CD4-positive, CD25-positive, alpha-beta regulatory T cell (primary cell): ENCODE data around the gene SHLD3. TPM values are rescaled to one million over a fixed set of nuclear protein-coding genes. Genes with fewer than 3 reads are reported as not detected.
A peak's percentile ranks its signal among the peaks of the same experiment; 100 is the strongest.
"Not testable (repeated sequence)": the region's sequence is repeated elsewhere in the genome, so short reads cannot be mapped to it uniquely, and the experiment has no call there.

Experiments used
- ATAC-seq, 2 donors: fragments of 150-1000 bp; cut with Tn5 transposase; one replicate each; pipeline ENCODE4 v1.10.0; 2021; ENCODE audit warnings: low read depth in 2 of 2, moderate number of reproducible peaks in 2 of 2, moderate library complexity in 1 of 2
- DNase-seq, 3 donors: peaks; one replicate each; pipeline versions ENCODE4 v3.0.0 to v3.0.0-alpha.2; 2012 to 2022; ENCODE audit warnings: mixed read lengths in 1 of 3
- H3K27ac ChIP-seq: one replicate; pipeline ENCODE4 v1.7.0; 2013; ENCODE audit warnings: mild to moderate bottlenecking, low read length; ENCODE audit not compliant: insufficient read depth, poor library complexity, severe bottlenecking
- H3K27me3 ChIP-seq: one replicate; pipeline ENCODE4 v1.7.0; 2013; ENCODE audit warnings: low read length; ENCODE audit not compliant: control insufficient read depth, insufficient read depth
- H3K36me3 ChIP-seq: one replicate; pipeline ENCODE4 v1.7.0; 2013; ENCODE audit warnings: mild to moderate bottlenecking, low read length, moderate library complexity; ENCODE audit not compliant: control insufficient read depth, insufficient read depth
- H3K4me1 ChIP-seq: 2 replicates; pipeline ENCODE4 v1.7.0; 2013; ENCODE audit warnings: mild to moderate bottlenecking, low read length; ENCODE audit not compliant: insufficient read depth, control insufficient read depth, poor library complexity, severe bottlenecking
- H3K4me3 ChIP-seq: one replicate; pipeline ENCODE4 v1.7.0; 2013; ENCODE audit warnings: low read depth, mild to moderate bottlenecking, low read length, moderate library complexity
- H3K9me3 ChIP-seq, 2 experiments: 1 replicate in 1 of 2; 2 replicates in 1 of 2; pipeline ENCODE4 v1.7.0; 2013; ENCODE audit warnings: low read length in 2 of 2, mild to moderate bottlenecking in 1 of 2, moderate library complexity in 1 of 2; ENCODE audit not compliant: control insufficient read depth in 2 of 2
- H3K27ac Mint-ChIP-seq, 3 donors: one replicate each; pipeline ENCODE4 v1.8.0; 2020 to 2022; ENCODE audit warnings: mild to moderate bottlenecking in 3 of 3, mixed read lengths in 3 of 3, moderate library complexity in 2 of 3
- H3K27me3 Mint-ChIP-seq: one replicate; pipeline ENCODE4 v1.8.0; 2022; ENCODE audit warnings: mild to moderate bottlenecking, mixed read lengths
- H3K36me3 Mint-ChIP-seq: one replicate; pipeline ENCODE4 v1.8.0; 2020; ENCODE audit warnings: mixed read lengths
- H3K4me1 Mint-ChIP-seq, 4 donors: one replicate each; pipeline ENCODE4 v1.8.0; 2020 to 2022; ENCODE audit warnings: mixed read lengths in 4 of 4, mild to moderate bottlenecking in 1 of 4
- H3K4me3 Mint-ChIP-seq, 4 donors: one replicate each; pipeline ENCODE4 v1.8.0; 2020 to 2022; ENCODE audit warnings: mild to moderate bottlenecking in 4 of 4, mixed read lengths in 4 of 4, moderate library complexity in 3 of 4
- H3K9me3 Mint-ChIP-seq, 7 donors: one replicate each; pipeline ENCODE4 v1.8.0; 2020 to 2022; ENCODE audit warnings: mixed read lengths in 7 of 7, mild to moderate bottlenecking in 3 of 7, moderate library complexity in 2 of 7
- polyA plus RNA-seq, 4 donors: library from polyadenylated mRNA; unstranded; fragments of 300-500 nt; fragmentation: Illumina TruSeq; gene quantifications; one replicate each; pipeline ENCODE4 v1.2.3, GENCODE V29; 2021
- total RNA-seq: library from RNA; stranded (reverse); gene quantifications from one replicate; pipeline ENCODE4 v1.2.3, GENCODE V29; 2022

Gene SHLD3
- total and polyA plus RNA-seq, 5 donors from 2014 or later, result 5.8 to 11.1 (median 6.3) TPM

DNA sequence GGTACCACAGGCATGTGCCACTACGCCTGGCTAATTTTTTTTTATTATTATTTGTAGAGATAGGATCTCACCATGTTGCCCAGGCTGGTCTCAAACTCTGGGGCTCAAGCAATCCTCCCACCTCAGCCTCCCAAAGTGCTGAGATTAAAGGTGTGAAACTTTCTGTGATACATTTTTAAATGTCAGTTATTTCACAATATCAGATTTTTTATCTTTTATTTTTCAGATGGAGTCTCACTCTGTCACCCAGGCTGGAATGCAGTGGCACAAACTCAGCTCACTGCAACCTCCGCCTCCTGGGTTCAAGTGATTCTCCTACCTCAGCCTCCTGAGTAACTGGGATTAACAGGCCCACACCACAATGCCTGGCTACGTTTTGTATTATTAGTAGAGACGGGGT is 2.9 kb upstream of the SHLD3 start:
- H3K4me3 Mint-ChIP-seq, result peak overlapping the region in 3 of 4 donors; percentile 96 to 100 (median 99)
- DNase-seq, H3K36me3 Mint-ChIP-seq, ATAC-seq, H3K9me3 ChIP-seq, H3K27ac Mint-ChIP-seq, H3K36me3 ChIP-seq, H3K27me3 ChIP-seq, H3K27ac ChIP-seq, H3K9me3 Mint-ChIP-seq, H3K4me3 ChIP-seq: not testable (repeated sequence)
- H3K4me1 Mint-ChIP-seq, result peaks cover 33 to 64% (median 44%) of the 10 kb centered on the region in 4 donors
- peaks cover 40% of the 10 kb centered on the region for H3K4me1 ChIP-seq
- H3K27me3 Mint-ChIP-seq, result peaks cover 15% of the 10 kb centered on the region

DNA sequence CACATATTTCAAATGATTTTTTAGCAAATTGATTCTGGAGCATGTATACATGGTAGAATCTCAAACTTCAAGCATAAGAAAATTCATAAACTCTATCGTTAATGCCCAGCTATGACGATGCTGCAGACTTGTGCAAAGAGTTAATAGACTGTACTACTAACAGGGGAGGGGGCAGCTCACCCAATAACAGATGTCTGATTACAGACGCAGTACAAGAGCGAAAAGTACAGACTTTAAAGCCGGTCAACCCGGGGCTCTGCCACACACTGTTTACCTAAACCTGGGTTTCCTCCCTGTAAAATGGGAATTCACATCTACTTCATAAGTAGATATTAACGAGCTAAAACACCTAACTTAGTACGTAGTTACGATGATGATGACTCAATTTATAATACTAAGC is 1.3 kb upstream of the SHLD3 start:
- Histone ChIP-seq H3K27me3 (no peaks in the 10 kb centered on the region), H3K27ac (peak overlapping the region; percentile 93), H3K4me3 (peak overlapping the region; percentile 99), H3K9me3 (no peaks in the 10 kb centered on the region), H3K4me1 (peaks cover 40% of the 10 kb centered on the region), H3K36me3 (no peaks in the 10 kb centered on the region)
- peaks cover 40 to 64% (median 49%) of the 10 kb centered on the region in 4 donors for H3K4me1 Mint-ChIP-seq
- peak overlapping the region; percentile 97 to 100 (median 98) for H3K27ac Mint-ChIP-seq
- ATAC-seq, result no peak
- peak overlapping the region; percentile 96 to 100 (median 99) for H3K4me3 Mint-ChIP-seq
- peaks cover 0 to 3% (median 0%) of the 10 kb centered on the region in 7 donors for H3K9me3 Mint-ChIP-seq
- peaks cover 3% of the 10 kb centered on the region for H3K36me3 Mint-ChIP-seq
- H3K27me3 Mint-ChIP-seq, result peaks cover 15% of the 10 kb centered on the region
- DNase-seq, result peak in 2 of 3 donors; percentile 2 to 12

DNA sequence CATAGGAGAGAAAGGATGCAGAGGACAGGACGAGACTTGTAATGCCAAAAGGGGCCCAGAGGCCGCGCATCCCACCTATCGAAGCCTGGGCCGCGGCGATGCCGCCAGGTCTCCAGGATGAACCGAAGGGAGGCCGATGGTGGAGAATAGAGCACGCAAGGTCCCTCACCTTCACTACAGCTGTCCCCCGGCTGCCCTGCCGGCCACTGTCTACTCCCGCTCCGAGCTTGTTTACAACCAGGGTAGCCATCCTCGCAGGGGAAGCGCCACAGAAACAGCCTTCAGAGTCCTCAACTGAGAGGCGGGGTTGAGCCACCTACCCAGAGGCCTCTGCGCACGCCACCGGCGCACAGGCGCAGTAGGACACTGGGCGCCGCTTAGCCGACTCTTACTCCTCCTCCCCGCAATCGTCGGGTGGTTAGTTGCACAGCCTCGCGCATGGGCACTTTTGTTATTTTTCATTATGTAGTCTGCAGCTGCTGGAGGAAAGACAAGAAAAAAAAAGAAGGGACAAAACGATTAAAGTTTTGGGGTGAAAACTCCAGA is 729 bp upstream of the SHLD3 start, which contains the start of gene TRIM23:
TSS of gene TRIM23 (minus strand) at position 309 of the 546 bp plus-strand sequence. CDS start at position 250, 59 bp downstream.
- Mint-ChIP-seq H3K27me3 (peaks cover 15% of the 10 kb centered on the region), H3K4me1 (peaks cover 35 to 58% (median 47%) of the 10 kb centered on the region in 4 donors)

DNA sequence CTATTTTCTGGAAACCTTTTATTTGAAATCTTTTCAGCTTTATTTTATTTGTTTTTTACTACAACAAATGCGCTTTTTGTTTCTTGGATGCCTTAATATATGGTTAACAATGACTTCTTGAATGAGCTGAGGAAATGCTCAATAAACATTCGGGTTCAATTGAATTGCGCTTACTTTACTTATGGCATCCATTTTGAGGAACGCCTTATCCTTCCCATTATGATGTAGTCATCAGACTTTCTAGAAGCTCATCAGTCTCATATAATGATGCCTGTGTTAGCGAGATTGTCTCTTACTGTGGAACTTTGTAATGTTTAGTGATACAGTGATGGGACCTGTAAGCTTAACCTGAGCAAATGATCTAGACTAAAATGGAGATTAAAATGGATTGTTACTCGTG is 916 bp downstream of the SHLD3 start:
- DNase-seq, result no peak
- Histone ChIP-seq H3K27ac (peak overlapping the region; percentile 93), H3K9me3 (no peaks in the 10 kb centered on the region), H3K36me3 (peaks cover 13% of the 10 kb centered on the region), H3K27me3 (no peaks in the 10 kb centered on the region), H3K4me3 (peak overlapping the region; percentile 99), H3K4me1 (peaks cover 36% of the 10 kb centered on the region)
- no peak for ATAC-seq
- Mint-ChIP-seq H3K27me3 (peaks cover 15% of the 10 kb centered on the region), H3K27ac (peak overlapping the region; percentile 74 to 100 (median 97)), H3K9me3 (peaks cover 0 to 3% (median 0%) of the 10 kb centered on the region in 7 donors), H3K4me1 (peaks cover 35 to 57% (median 47%) of the 10 kb centered on the region in 4 donors), H3K4me3 (peak overlapping the region; percentile 76 to 100 (median 99)), H3K36me3 (peaks cover 8% of the 10 kb centered on the region)

More for the DNA sequence above, 729 bp upstream of the SHLD3 start, which contains the start of gene TRIM23:
- no peaks in the 10 kb centered on the region for H3K9me3 ChIP-seq
- H3K36me3 ChIP-seq, result peaks cover 2% of the 10 kb centered on the region
- Mint-ChIP-seq H3K27ac (peak within 1 kb of the TSS; percentile 97 to 100 (median 98)), H3K36me3 (peaks cover 3% of the 10 kb centered on the region), H3K9me3 (peaks cover 0 to 3% (median 0%) of the 10 kb centered on the region in 7 donors), H3K4me3 (peak within 1 kb of the TSS; percentile 96 to 100 (median 99))
- peak within 1 kb of the TSS; percentile 99 for H3K4me3 ChIP-seq
- peak; percentile 94 to 95 for ATAC-seq
- H3K27ac ChIP-seq, result peak within 1 kb of the TSS; percentile 93
- peaks cover 38% of the 10 kb centered on the region for H3K4me1 ChIP-seq
- DNase-seq, result peak; percentile 88 to 96 (median 95)
- no peaks in the 10 kb centered on the region for H3K27me3 ChIP-seq

DNA sequence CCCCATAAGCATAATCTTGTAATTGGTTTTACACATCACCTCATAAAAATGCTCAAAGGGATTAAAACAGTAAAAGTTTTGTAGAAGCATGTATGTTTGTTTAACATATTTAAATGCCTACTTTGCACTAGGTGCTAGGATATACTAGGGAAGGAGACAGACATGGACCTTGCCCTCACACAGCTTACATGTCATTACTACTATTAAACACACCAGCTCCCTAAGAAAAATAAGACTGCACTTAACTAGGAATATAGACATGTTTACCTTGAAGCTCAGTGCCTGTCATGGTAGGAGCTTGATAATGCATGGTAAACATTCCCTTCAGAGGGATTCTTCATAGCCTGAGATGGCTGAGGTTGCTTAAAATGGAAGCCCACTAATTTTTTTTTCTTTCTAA is 6.2 kb downstream of the SHLD3 start:
- H3K27me3 Mint-ChIP-seq, result no peaks in the 10 kb centered on the region
- Histone ChIP-seq H3K4me1 (peaks cover 2% of the 10 kb centered on the region), H3K9me3 (no peaks in the 10 kb centered on the region), H3K27me3 (no peaks in the 10 kb centered on the region), H3K36me3 (peaks cover 15% of the 10 kb centered on the region), H3K4me3 (no peak overlapping the region), H3K27ac (no peak overlapping the region)
- peaks cover 11% of the 10 kb centered on the region for H3K36me3 Mint-ChIP-seq
- no peak for DNase-seq
- no peak overlapping the region for H3K4me3 Mint-ChIP-seq
- no peaks in the 10 kb centered on the region for H3K9me3 Mint-ChIP-seq
- no peak overlapping the region for H3K27ac Mint-ChIP-seq
- no peak for ATAC-seq
- peaks cover 13 to 34% (median 25%) of the 10 kb centered on the region in 4 donors for H3K4me1 Mint-ChIP-seq

DNA sequence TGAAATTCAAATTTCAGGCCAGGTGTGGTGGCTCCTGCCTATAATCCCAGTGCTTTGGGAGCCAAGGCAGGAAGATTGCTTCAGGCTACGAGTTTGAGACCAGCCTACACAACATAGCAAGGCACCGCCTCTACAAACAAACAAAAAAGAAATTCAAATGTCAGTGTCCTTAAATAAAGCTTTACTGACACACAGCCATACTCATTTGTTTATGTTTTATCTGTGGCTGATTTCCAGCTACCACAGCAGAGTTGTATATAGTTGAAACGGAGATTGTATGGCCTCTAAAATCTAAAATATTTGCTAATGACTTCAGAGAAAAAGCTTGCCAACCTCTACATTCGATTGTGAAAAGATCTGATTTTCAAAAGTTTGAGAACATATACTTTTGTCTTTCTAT is 15.4 kb downstream of the SHLD3 start:
- Mint-ChIP-seq H3K9me3 (peaks cover 0 to 2% (median 0%) of the 10 kb centered on the region in 7 donors), H3K4me3 (no peak overlapping the region), H3K27me3 (no peaks in the 10 kb centered on the region), H3K27ac (no peak overlapping the region), H3K4me1 (peaks cover 0 to 4% (median 2%) of the 10 kb centered on the region in 4 donors), H3K36me3 (peaks cover 23% of the 10 kb centered on the region)
- Histone ChIP-seq H3K9me3 (no peaks in the 10 kb centered on the region), H3K27me3 (no peaks in the 10 kb centered on the region), H3K27ac (no peak overlapping the region), H3K36me3 (peaks cover 39% of the 10 kb centered on the region), H3K4me1 (no peaks in the 10 kb centered on the region), H3K4me3 (no peak overlapping the region)
- no peak for DNase-seq
- no peak for ATAC-seq

DNA sequence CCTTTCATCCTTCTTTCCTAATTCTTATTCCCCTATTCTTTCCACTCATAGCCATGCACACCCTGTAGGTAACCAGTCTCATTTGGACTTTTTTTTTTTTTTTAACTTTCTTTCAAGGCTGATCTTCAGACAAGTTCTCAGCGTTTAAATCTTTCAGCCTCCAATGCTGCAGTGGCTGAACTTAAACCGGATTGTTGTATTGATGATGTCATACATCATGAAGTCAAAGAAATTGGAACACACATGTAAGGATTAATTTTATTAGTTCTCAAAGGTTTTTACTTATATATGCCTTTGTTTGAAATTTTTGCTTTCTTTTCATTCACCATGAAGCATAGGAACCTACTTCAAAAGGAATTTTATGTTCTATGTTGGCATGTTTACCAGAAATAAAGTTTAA is 22.1 kb downstream of the SHLD3 start:
- H3K27me3 ChIP-seq, result no peaks in the 10 kb centered on the region
- no peak for DNase-seq

DNA sequence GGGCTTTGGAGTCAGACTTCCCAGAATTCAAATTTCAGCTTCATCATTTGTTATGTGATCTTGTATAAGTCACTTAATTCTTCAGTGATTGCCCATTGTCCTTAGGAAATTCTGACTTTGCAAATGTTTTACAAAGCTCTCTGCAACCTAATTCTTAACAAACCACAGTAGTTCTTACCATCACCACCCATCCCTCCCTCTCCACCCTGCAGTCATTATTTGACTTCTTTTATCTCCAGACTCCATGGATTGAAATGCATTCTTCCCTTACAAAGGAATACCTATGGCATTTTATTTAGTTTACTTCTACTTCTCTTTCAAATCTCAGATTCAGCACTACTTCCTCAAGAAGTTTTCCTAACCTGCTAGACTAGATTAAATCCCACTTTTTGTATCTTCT is 23.1 kb downstream of the SHLD3 start:
- Histone ChIP-seq H3K27me3 (no peaks in the 10 kb centered on the region), H3K9me3 (no peaks in the 10 kb centered on the region), H3K4me1 (no peaks in the 10 kb centered on the region), H3K4me3 (no peak overlapping the region), H3K36me3 (peaks cover 6% of the 10 kb centered on the region), H3K27ac (no peak overlapping the region)
- ATAC-seq, result no peak
- Mint-ChIP-seq H3K4me3 (no peak overlapping the region), H3K27ac (no peak overlapping the region), H3K36me3 (peaks cover 26% of the 10 kb centered on the region), H3K4me1 (peaks cover 0 to 4% (median 1%) of the 10 kb centered on the region in 4 donors), H3K27me3 (no peaks in the 10 kb centered on the region), H3K9me3 (no peaks in the 10 kb centered on the region)
- no peak for DNase-seq

More for the DNA sequence above, 22.1 kb downstream of the SHLD3 start:
- H3K4me1 ChIP-seq, result no peaks in the 10 kb centered on the region
- no peak overlapping the region for H3K4me3 Mint-ChIP-seq
- peaks cover 0 to 2% (median 0%) of the 10 kb centered on the region in 7 donors for H3K9me3 Mint-ChIP-seq
- H3K27ac Mint-ChIP-seq, result no peak overlapping the region
- H3K36me3 Mint-ChIP-seq, result peaks cover 29% of the 10 kb centered on the region
- peaks cover 0 to 4% (median 1%) of the 10 kb centered on the region in 4 donors for H3K4me1 Mint-ChIP-seq
- no peaks in the 10 kb centered on the region for H3K27me3 Mint-ChIP-seq
- H3K4me3 ChIP-seq, result no peak overlapping the region
- no peaks in the 10 kb centered on the region for H3K9me3 ChIP-seq
- peaks cover 4% of the 10 kb centered on the region for H3K36me3 ChIP-seq
- H3K27ac ChIP-seq, result no peak overlapping the region
- ATAC-seq, result no peak
